ENCODE results near the gene SLC25A38. TPM values are rescaled to one million over a fixed set of nuclear protein-coding genes. Genes with fewer than 3 reads are reported as not detected.
"Not testable (repeated sequence)": the region's sequence is repeated elsewhere in the genome, so short reads cannot be mapped to it uniquely, and the experiment has no call there.

SLC25A38 gene
- total RNA-seq, 1 experiment from 2014 or later: 26.7 TPM

GRCh38 chr3:39418556-39419225 lies 35.5 kb downstream of the SLC25A38 start:
- H3K9ac ChIP-seq (ENCODE audit: low read length); H3K27ac ChIP-seq (ENCODE audit: low read depth, low read length); H3K36me3 ChIP-seq (ENCODE audit: control insufficient read depth in 1 of 2, insufficient read depth in 2 of 2, low read length in 2 of 2); H3K9me2 ChIP-seq (ENCODE audit: insufficient read depth); BruUV-seq (replicated peaks); H4K20me1 ChIP-seq (ENCODE audit: insufficient read depth); ATAC-seq; CTCF ChIA-PET; H3K4me3 ChIP-seq (replicated peaks in 1 of 2; ENCODE audit: low read depth in 1 of 2, low read length in 2 of 2); H3K79me2 ChIP-seq (ENCODE audit: insufficient read depth, low read length); H3K9me3 ChIP-seq (ENCODE audit: control insufficient read depth in 1 of 2, insufficient read depth in 1 of 2, low read depth in 1 of 2, low read length in 2 of 2); H3K4me2 ChIP-seq (ENCODE audit: low read length); H3K27me3 ChIP-seq (ENCODE audit: insufficient read depth, low read length); H2AFZ ChIP-seq (ENCODE audit: low read depth, low read length, poor library complexity, severe bottlenecking); DNase-seq (ENCODE audit: low read depth, low spot score); RAD21 ChIA-PET (ENCODE audit: low non-redundant PET in 1 of 2, low total read pairs in 2 of 2, uncharacterized antibody in 2 of 2, unreplicated experiment in 2 of 2); POLR2A ChIA-PET: not testable (repeated sequence)
- intact Hi-C loops (cut with micrococcal nuclease): loop anchor here (10.0 kb wide), 1 partner anchor 896 kb away; no protein-coding TSS in a partner anchor
- peaks cover 0 to 20% of the 10 kb centered on the region in 2 experiments; a peak in 2 of 4 replicates for H3K4me1 ChIP-seq (ENCODE audit: control insufficient read depth in 1 of 2, insufficient read depth in 2 of 2, low read length in 2 of 2)

GRCh38 chr3:39419742-39420315 lies 36.7 kb downstream of the SLC25A38 start:
- no peak for TF ChIP-seq EGR1 (IDR thresholded peaks at IDR 0.05; ENCODE audit: low read depth)
- TF ChIP-seq ZFX (IDR thresholded peaks at IDR 0.05): no peak
- no peak for TF ChIP-seq CEBPB (IDR thresholded peaks at IDR 0.05; ENCODE audit: low read depth)
- TF ChIP-seq REST (IDR thresholded peaks at IDR 0.05; ENCODE audit: low read depth): no peak
- no peak for TF ChIP-seq SP1 (IDR thresholded peaks at IDR 0.05; ENCODE audit: low read depth)
- TF ChIP-seq MAX (IDR thresholded peaks at IDR 0.05): no peak
- TF ChIP-seq RAD21 (IDR thresholded peaks at IDR 0.05; ENCODE audit: low read depth): no peak
- TF ChIP-seq ELF1 (IDR thresholded peaks at IDR 0.05; ENCODE audit: borderline replicate concordance, low read depth): no peak
- TF ChIP-seq JUND (IDR thresholded peaks at IDR 0.05): no peak
- TF ChIP-seq YY1 (IDR thresholded peaks at IDR 0.05; ENCODE audit: extremely low read depth, insufficient replicate concordance, low read depth, low read length): no peak
- no peak for TF ChIP-seq SIN3A (IDR thresholded peaks at IDR 0.05; ENCODE audit: low read depth)
- TF ChIP-seq CTCF (IDR thresholded peaks at IDR 0.05 in 2 of 3, conservative IDR thresholded peaks at IDR 0.05 in 1 of 3; ENCODE audit: borderline replicate concordance in 1 of 3, insufficient read depth in 1 of 3, low read depth in 2 of 3, low read length in 2 of 3): no peak
- TF ChIP-seq CBX3 (IDR thresholded peaks at IDR 0.05; ENCODE audit: low read depth): no peak
- no peak for TF ChIP-seq ATF3 (IDR thresholded peaks at IDR 0.05)
- Histone ChIP-seq H3K9me3 (ENCODE audit: control insufficient read depth in 1 of 2, insufficient read depth in 1 of 2, low read depth in 1 of 2, low read length in 2 of 2) (no peaks in the 10 kb centered on the region), H3K4me2 (ENCODE audit: low read length) (no peak overlapping the region), H2AFZ (ENCODE audit: low read depth, low read length, poor library complexity, severe bottlenecking) (no peak overlapping the region), H3K79me2 (ENCODE audit: insufficient read depth, low read length) (no peaks in the 10 kb centered on the region), H3K4me3 (replicated peaks in 1 of 2; ENCODE audit: low read depth in 1 of 2, low read length in 2 of 2) (no peak overlapping the region), H3K27me3 (ENCODE audit: insufficient read depth, low read length) (no peaks in the 10 kb centered on the region), H3K36me3 (ENCODE audit: control insufficient read depth in 1 of 2, insufficient read depth in 2 of 2, low read length in 2 of 2) (no peaks in the 10 kb centered on the region), H3K27ac (ENCODE audit: low read depth, low read length) (no peak overlapping the region), H3K9me2 (ENCODE audit: insufficient read depth) (no peaks in the 10 kb centered on the region), H3K4me1 (ENCODE audit: control insufficient read depth in 1 of 2, insufficient read depth in 2 of 2, low read length in 2 of 2) (peaks cover 0 to 8% of the 10 kb centered on the region in 2 experiments; a peak in 2 of 4 replicates), H4K20me1 (ENCODE audit: insufficient read depth) (peaks cover 2% of the 10 kb centered on the region; the same call in 1 of the 2 replicates), H3K9ac (ENCODE audit: low read length) (no peak overlapping the region)
- no TSS peak for BruUV-seq (replicated peaks)
- POLR2A ChIA-PET: no interaction called here
- ATAC-seq: no peak
- no peak for DNase-seq (ENCODE audit: low read depth, low spot score)
- RAD21 ChIA-PET (ENCODE audit: low non-redundant PET in 1 of 2, low total read pairs in 2 of 2, uncharacterized antibody in 2 of 2, unreplicated experiment in 2 of 2): no interaction called here
- CTCF ChIA-PET: no interaction called here
- intact Hi-C loops (cut with micrococcal nuclease): loop anchor here (10.0 kb wide), 1 partner anchor 895 kb away; no protein-coding TSS in a partner anchor

All from HCT116 (cell line).